Breast epithelium (tissue), 4 donors: Measurements from ENCODE around the gene THADA. TPM values are rescaled to one million over a fixed set of nuclear protein-coding genes. Genes with fewer than 3 reads are reported as not detected.

Experiments used
- DNase-seq, 2 donors: peaks; one replicate each; pipeline ENCODE4 v3.0.0-alpha.2; 2019; ENCODE audit warnings: low spot score in 2 of 2
- H3K27ac ChIP-seq, 2 donors: fragments of 200-600 bp; sonication (generic) in 1 of 2; one replicate each; pipeline ENCODE4 v1.5.1; 2016 to 2019; ENCODE audit warnings: mild to moderate bottlenecking in 1 of 2
- H3K27me3 ChIP-seq, 2 donors: fragments of 200-600 bp; sonication (generic) in 1 of 2; one replicate each; pipeline versions ENCODE4 v1.5.1 to v1.6.0; 2017 to 2019; ENCODE audit warnings: control low read depth in 1 of 2, mild to moderate bottlenecking in 1 of 2
- H3K36me3 ChIP-seq: fragments of 200-600 bp; one replicate; pipeline ENCODE4 v1.5.1; 2019
- H3K4me1 ChIP-seq, 2 donors: fragments of 200-600 bp; sonication (generic); one replicate each; pipeline ENCODE4 v1.5.1; 2016 to 2019; ENCODE audit warnings: control low read depth in 1 of 2
- H3K4me3 ChIP-seq, 3 donors: fragments of 200-600 bp; sonication (generic); 1 replicate in 2 of 3; 2 replicates in 1 of 3; pipeline ENCODE4 v1.5.1; 2016 to 2019; ENCODE audit warnings: mild to moderate bottlenecking in 3 of 3, moderate library complexity in 2 of 3
- H3K9me3 ChIP-seq, 2 donors: fragments of 200-600 bp; sonication (generic) in 1 of 2; one replicate each; pipeline ENCODE4 v1.5.1; 2016 to 2019; ENCODE audit warnings: control low read depth in 1 of 2
- POLR2A ChIP-seq: fragments of 450-650 bp; IDR thresholded peaks from one replicate; pipeline ENCODE4 v1.6.1; 2016; ENCODE audit warnings: antibody characterized with exemption, mild to moderate bottlenecking, moderate library complexity
- POLR2AphosphoS5 ChIP-seq, 3 donors: sonication (generic); formaldehyde crosslinking; IDR thresholded peaks; one replicate each; pipeline ENCODE4 v1.6.1; 2017; ENCODE audit warnings: antibody characterized with exemption in 3 of 3
- intact Hi-C: fragments of 100-400 bp; cut with DNase I; formaldehyde crosslinking; loops from one replicate; pipeline ENCODE4 v1.15.1; 2023; ENCODE audit warnings: low total_unique reads
- total RNA-seq, 3 donors: library from RNA; depleted of rRNA; stranded (reverse); fragments of >200 nt; gene quantifications; one replicate each; pipeline ENCODE4 v1.1.0, GENCODE V29; 2016
- TF ChIP-seq, protein P1 (sequence below), 3 donors: fragments of 450-650 bp; IDR thresholded peaks; one replicate each; pipeline ENCODE4 v1.5.1; 2016 to 2017; ENCODE audit warnings: antibody characterized with exemption in 3 of 3, mild to moderate bottlenecking in 3 of 3, moderate library complexity in 3 of 3

The THADA gene
- total RNA-seq, 3 donors from 2014 or later: 41.1 to 60.6 (median 49.5) TPM

DNA sequence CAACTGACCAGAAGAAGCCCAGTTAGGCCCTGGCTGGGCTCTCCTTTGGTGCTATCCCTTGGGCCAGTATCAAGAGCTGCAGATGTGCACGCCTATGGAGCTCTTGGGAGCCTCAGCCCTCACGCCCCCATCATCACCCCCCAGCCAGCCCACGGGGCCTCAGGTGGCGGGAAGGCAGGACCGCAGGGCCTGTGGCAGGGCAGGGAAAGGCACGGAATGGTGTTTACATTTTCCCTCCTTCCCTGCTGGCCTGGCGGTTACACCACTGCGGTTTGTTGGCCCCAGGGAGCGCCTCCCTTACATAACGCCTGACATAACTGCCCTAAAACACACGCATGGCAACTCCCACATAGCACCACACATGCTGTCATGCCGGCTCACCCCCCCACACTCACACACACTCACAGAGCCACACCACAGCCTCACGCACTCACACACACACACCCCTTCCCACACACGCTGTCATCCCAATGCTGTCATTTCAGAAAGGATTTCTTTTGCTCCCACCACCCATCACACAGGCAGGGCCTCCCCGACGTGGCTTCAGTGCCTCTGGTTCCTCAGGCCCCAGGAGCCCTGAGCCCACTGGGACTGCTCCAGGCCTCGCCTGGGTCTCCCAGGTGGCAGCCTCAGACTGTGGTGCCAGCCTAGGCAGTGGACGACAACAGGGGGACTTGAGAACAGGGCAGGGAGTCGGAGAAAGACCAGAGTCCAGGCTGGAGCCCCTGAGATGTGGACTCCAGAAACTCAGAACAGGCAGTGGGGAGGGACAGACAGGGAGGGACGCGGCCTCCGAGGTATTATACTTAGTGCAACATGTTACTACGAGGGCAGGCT is 385.2 kb downstream of the THADA start:
- Histone ChIP-seq H3K4me1 (no peaks in the 10 kb centered on the region), H3K4me3 (no peak overlapping the region), H3K36me3 (no peaks in the 10 kb centered on the region), H3K27me3 (no peaks in the 10 kb centered on the region), H3K9me3 (no peaks in the 10 kb centered on the region), H3K27ac (peak overlapping the region; percentile 43 to 75)
- DNase-seq: no peak
- intact Hi-C loops: loop anchor here (10.0 kb wide), 1 partner anchor 76 kb away; no protein-coding TSS in a partner anchor
- TF ChIP-seq POLR2AphosphoS5 (IDR thresholded peaks at IDR 0.05): no peak
- TF ChIP-seq POLR2A: no peak
- TF ChIP-seq, protein P1, sequence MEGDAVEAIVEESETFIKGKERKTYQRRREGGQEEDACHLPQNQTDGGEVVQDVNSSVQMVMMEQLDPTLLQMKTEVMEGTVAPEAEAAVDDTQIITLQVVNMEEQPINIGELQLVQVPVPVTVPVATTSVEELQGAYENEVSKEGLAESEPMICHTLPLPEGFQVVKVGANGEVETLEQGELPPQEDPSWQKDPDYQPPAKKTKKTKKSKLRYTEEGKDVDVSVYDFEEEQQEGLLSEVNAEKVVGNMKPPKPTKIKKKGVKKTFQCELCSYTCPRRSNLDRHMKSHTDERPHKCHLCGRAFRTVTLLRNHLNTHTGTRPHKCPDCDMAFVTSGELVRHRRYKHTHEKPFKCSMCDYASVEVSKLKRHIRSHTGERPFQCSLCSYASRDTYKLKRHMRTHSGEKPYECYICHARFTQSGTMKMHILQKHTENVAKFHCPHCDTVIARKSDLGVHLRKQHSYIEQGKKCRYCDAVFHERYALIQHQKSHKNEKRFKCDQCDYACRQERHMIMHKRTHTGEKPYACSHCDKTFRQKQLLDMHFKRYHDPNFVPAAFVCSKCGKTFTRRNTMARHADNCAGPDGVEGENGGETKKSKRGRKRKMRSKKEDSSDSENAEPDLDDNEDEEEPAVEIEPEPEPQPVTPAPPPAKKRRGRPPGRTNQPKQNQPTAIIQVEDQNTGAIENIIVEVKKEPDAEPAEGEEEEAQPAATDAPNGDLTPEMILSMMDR (IDR thresholded peaks at IDR 0.05): no peak

DNA sequence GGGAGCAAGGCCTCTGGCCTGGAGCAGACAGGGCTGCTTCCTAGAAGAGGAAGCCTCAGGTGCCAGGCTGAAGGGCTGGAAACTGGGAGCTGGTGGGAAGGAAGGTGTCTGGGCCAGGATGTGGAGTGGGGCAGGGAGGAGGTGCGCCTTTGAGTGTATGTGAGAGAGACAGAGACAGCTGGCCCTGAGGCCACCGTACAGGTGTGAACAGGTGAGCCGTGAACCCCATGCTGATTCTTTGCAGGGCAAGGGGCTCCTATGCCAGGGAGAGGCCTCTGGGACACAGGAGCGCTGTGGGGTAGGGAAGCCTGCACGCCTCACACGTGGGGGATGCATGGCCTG is 385.7 kb downstream of the THADA start:
- intact Hi-C loops: loop anchor here (10.0 kb wide), 1 partner anchor 75 kb away; no protein-coding TSS in a partner anchor
- Histone ChIP-seq H3K9me3 (no peaks in the 10 kb centered on the region), H3K27me3 (no peaks in the 10 kb centered on the region), H3K4me1 (no peaks in the 10 kb centered on the region), H3K27ac (peak overlapping the region; percentile 43 to 75), H3K4me3 (no peak overlapping the region), H3K36me3 (no peaks in the 10 kb centered on the region)
- DNase-seq: no peak
- TF ChIP-seq POLR2A: no peak
- TF ChIP-seq, protein P1 (IDR thresholded peaks at IDR 0.05): no peak

DNA sequence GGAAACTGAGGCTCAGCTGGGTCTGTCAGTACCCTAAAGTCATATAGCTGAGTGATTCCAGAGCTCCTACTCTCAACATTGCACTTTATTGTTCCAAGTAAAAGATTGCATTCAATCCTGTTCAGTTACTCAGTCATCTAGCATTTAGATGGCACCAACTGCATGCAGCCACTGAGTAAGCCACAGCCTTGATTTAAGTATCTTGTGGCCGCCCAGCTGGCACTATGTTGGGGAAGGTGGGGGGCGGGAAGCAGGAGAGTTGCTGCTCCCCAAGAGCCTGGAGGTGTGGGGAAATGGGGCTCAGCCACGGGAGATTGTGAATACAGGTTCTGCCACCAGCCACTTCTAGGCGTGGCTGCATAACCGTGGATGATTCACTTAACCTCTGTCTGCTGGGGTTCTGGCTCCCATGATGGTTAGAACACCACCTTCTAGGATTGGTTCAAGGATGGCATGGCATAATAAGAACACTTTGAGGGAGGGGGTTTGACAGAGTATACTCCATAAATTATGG is 386.6 kb downstream of the THADA start:
- no peak overlapping the region for H3K27ac ChIP-seq
- intact Hi-C loops: no loop called here

DNA sequence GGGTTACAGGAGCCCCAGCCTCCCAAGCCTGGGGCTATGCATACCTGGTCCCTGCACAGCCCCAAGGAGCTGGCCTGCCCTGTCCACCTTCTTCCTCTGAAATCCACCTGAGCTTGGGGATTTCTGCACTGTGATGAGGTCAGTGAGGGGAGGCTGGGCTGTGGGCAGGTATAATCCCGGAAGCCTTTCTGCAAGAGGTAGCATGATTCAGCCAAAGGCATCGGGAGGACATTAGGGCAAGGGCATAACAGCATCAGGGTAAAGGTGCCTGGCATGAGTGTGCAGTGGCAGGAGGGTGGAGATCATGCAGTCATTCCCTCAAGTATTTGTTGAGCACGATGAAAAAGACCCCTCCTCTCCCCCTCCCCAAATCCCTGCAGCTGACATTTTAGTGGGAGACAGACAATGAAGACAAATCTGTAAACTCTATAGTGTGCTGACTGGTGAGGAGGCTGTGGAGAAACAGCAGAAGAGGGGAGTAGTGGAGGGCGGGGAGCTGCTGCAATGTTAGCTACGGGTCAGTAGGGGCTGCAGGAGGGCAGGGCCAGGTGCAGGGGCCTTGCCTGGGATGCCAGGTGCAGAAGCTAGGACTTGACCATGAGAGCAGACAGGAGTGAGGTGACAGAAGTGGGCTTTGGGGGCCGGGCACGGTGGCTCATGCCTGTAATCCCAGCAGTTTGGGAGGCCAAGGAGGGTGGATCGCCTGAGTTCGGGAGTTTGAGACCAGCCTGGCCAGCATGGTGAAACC is 388.1 kb downstream of the THADA start:
- intact Hi-C loops: no loop called here
- Histone ChIP-seq H3K4me3 (no peak overlapping the region), H3K36me3 (no peaks in the 10 kb centered on the region), H3K27ac (no peak overlapping the region), H3K27me3 (no peaks in the 10 kb centered on the region), H3K4me1 (no peaks in the 10 kb centered on the region), H3K9me3 (no peaks in the 10 kb centered on the region)
- TF ChIP-seq, protein P1 (IDR thresholded peaks at IDR 0.05): no peak
- no peak for TF ChIP-seq POLR2A
- no peak for DNase-seq

More for the DNA sequence above, 386.6 kb downstream of the THADA start:
- H3K36me3 ChIP-seq: no peaks in the 10 kb centered on the region
- no peak overlapping the region for H3K4me3 ChIP-seq
- DNase-seq: no peak
- H3K27me3 ChIP-seq: no peaks in the 10 kb centered on the region
- no peaks in the 10 kb centered on the region for H3K9me3 ChIP-seq
- H3K4me1 ChIP-seq: no peaks in the 10 kb centered on the region
- TF ChIP-seq POLR2AphosphoS5 (IDR thresholded peaks at IDR 0.05) (no peak), POLR2A (no peak)
- TF ChIP-seq, protein P1 (IDR thresholded peaks at IDR 0.05): no peak

- no peaks in the 10 kb centered on the region for H3K4me1 ChIP-seq
- intact Hi-C loops: no loop called here
- DNase-seq: no peak
- no peaks in the 10 kb centered on the region for H3K9me3 ChIP-seq
- H3K27me3 ChIP-seq: no peaks in the 10 kb centered on the region
- no peak overlapping the region for H3K27ac ChIP-seq
- TF ChIP-seq POLR2A (no peak), POLR2AphosphoS5 (IDR thresholded peaks at IDR 0.05) (no peak)
- TF ChIP-seq, protein P1 (IDR thresholded peaks at IDR 0.05): no peak
- no peaks in the 10 kb centered on the region for H3K36me3 ChIP-seq
- no peak overlapping the region for H3K4me3 ChIP-seq
These were observed 389.2 kb downstream of the THADA start for GRCh38 chr2:43206602-43207001.
